KMS-11 (cell line): ENCODE results near the gene INPP5A.

Experiments
- H2AFZ ChIP-seq: fragments of 200-600 bp; sonication (generic); 2 replicates; pipeline ENCODE4 v1.6.1; 2016; ENCODE audit warnings: antibody characterized with exemption, mixed run types, low read depth
- H3K27ac ChIP-seq: fragments of 200-600 bp; sonication (generic); 2 replicates; pipeline ENCODE4 v1.6.1; 2016; ENCODE audit warnings: mild to moderate bottlenecking, mixed run types
- H3K27me3 ChIP-seq: fragments of 200-600 bp; sonication (generic); 2 replicates; pipeline ENCODE4 v1.6.1; 2017; ENCODE audit warnings: mild to moderate bottlenecking, low read depth, mixed run types, moderate library complexity; ENCODE audit not compliant: insufficient read depth
- H3K36me3 ChIP-seq: fragments of 200-600 bp; sonication (generic); 2 replicates; pipeline ENCODE4 v1.6.1; 2017; ENCODE audit warnings: mild to moderate bottlenecking, mixed run types; ENCODE audit not compliant: insufficient read depth
- H3K4me1 ChIP-seq: fragments of 200-600 bp; sonication (generic); 2 replicates; pipeline ENCODE4 v1.6.1; 2016; ENCODE audit warnings: mild to moderate bottlenecking, low read depth, mixed run types; ENCODE audit not compliant: poor library complexity, severe bottlenecking
- H3K4me2 ChIP-seq: fragments of 200-600 bp; sonication (generic); 2 replicates; pipeline ENCODE4 v1.7.0; 2016; ENCODE audit warnings: mild to moderate bottlenecking, mixed run types
- H3K4me3 ChIP-seq: fragments of 200-600 bp; sonication (generic); IDR thresholded peaks from 2 replicates; pipeline ENCODE4 v1.6.1; 2017; ENCODE audit warnings: low read depth, low read length, mixed read lengths; ENCODE audit not compliant: insufficient read depth
- H3K79me2 ChIP-seq: fragments of 200-600 bp; sonication (generic); 2 replicates; pipeline ENCODE4 v1.6.1; 2016; ENCODE audit warnings: low read depth, mixed run types; ENCODE audit not compliant: insufficient read depth
- H3K9ac ChIP-seq: fragments of 200-600 bp; sonication (generic); 2 replicates; pipeline ENCODE4 v1.6.1; 2016; ENCODE audit warnings: mild to moderate bottlenecking, mixed run types
- H4K20me1 ChIP-seq: fragments of 200-600 bp; sonication (generic); 2 replicates; pipeline ENCODE4 v1.6.1; 2016; ENCODE audit warnings: mild to moderate bottlenecking, mixed run types; ENCODE audit not compliant: insufficient read depth
- CTCF ChIP-seq: fragments of 200-600 bp; sonication (generic); conservative IDR thresholded peaks from 2 replicates; pipeline ENCODE4 v1.6.1; 2017; ENCODE audit warnings: low read depth, mild to moderate bottlenecking, antibody characterized with exemption, low read length, moderate library complexity, mixed read lengths

INPP5A gene

GRCh38 chr10:132641966-132642731 is 104.6 kb downstream of the INPP5A start:
- Histone ChIP-seq H3K79me2 (no peaks in the 10 kb centered on the region), H3K9ac (no peak overlapping the region), H3K4me3 (no peak overlapping the region), H2AFZ (no peak overlapping the region), H3K4me2 (no peak overlapping the region), H3K36me3 (no peaks in the 10 kb centered on the region), H3K27me3 (no peaks in the 10 kb centered on the region), H3K4me1 (peaks cover 5% of the 10 kb centered on the region), H3K27ac (no peak overlapping the region), H4K20me1 (no peaks in the 10 kb centered on the region)
- TF ChIP-seq CTCF, result no peak

GRCh38 chr10:132642732-132643008 is 105.1 kb downstream of the INPP5A start:
- Histone ChIP-seq H3K36me3 (no peaks in the 10 kb centered on the region), H3K4me2 (no peak overlapping the region), H3K4me3 (no peak overlapping the region), H3K4me1 (peaks cover under 1% of the 10 kb centered on the region), H3K27ac (no peak overlapping the region), H4K20me1 (no peaks in the 10 kb centered on the region), H3K79me2 (no peaks in the 10 kb centered on the region), H3K9ac (no peak overlapping the region), H3K27me3 (no peaks in the 10 kb centered on the region), H2AFZ (no peak overlapping the region)
- no peak for TF ChIP-seq CTCF

GRCh38 chr10:132643709-132644526 is 106.3 kb downstream of the INPP5A start:
- Histone ChIP-seq H4K20me1 (no peaks in the 10 kb centered on the region), H3K79me2 (no peaks in the 10 kb centered on the region), H3K4me3 (no peak overlapping the region), H3K9ac (no peak overlapping the region), H3K4me2 (no peak overlapping the region), H3K27me3 (no peaks in the 10 kb centered on the region), H3K27ac (no peak overlapping the region), H2AFZ (no peak overlapping the region), H3K36me3 (no peaks in the 10 kb centered on the region), H3K4me1 (no peaks in the 10 kb centered on the region)
- no peak for TF ChIP-seq CTCF

GRCh38 chr10:132644527-132645246 is 107.1 kb downstream of the INPP5A start:
- H3K4me2 ChIP-seq, result no peak overlapping the region
- no peak overlapping the region for H3K27ac ChIP-seq
- no peaks in the 10 kb centered on the region for H3K36me3 ChIP-seq

More at GRCh38 chr10:132644527-132645246, 107.1 kb downstream of the INPP5A start:
- Histone ChIP-seq H3K4me1 (no peaks in the 10 kb centered on the region), H2AFZ (no peak overlapping the region), H3K27me3 (no peaks in the 10 kb centered on the region), H3K4me3 (no peak overlapping the region), H4K20me1 (no peaks in the 10 kb centered on the region), H3K79me2 (no peaks in the 10 kb centered on the region), H3K9ac (no peak overlapping the region)
- no peak for TF ChIP-seq CTCF
